ENCODE data around the gene HCFC2.

GRCh38 chr12:104064031-104064841, at the start of gene HCFC2:
- TF ChIP-seq CTCF (IDR thresholded peaks at IDR 0.05; ENCODE audit: borderline replicate concordance, extremely low read depth, low read length, poor library complexity, severe bottlenecking): no peak
- no peak for TF ChIP-seq EZH2 (IDR thresholded peaks at IDR 0.05; ENCODE audit: borderline replicate concordance, low read depth, low read length, severe bottlenecking)
